HepG2 (cell line): ENCODE measurements around the gene VEGFC. TPM values are rescaled to one million over a fixed set of nuclear protein-coding genes. Genes with fewer than 3 reads are reported as not detected.

Source experiments
- ATAC-seq: fragments of 200-7000 bp; cut with Tn5 transposase; 3 replicates; pipeline ENCODE4 v1.9.1; 2020; ENCODE audit warnings: mild to moderate bottlenecking, moderate library complexity
- BruUV-seq: library from RNA; stranded (reverse); fragments of 400-500 nt; replicated peaks from 2 replicates; lab custom pipeline; 2021; lab: Mats Ljungman, UMichigan
- CTCF ChIA-PET: fragments of 300-600 bp; formaldehyde crosslinking; extraction: SDS; loops from one replicate; lab custom pipeline; 2021; ENCODE audit warnings: low total read pairs, inconsistent platforms, low intra/inter-chr PET ratio; lab: Yijun Ruan, JAX
- POLR2A ChIA-PET: fragments of 350-600 bp; sonication (Branson Sonifier 250); formaldehyde crosslinking; loops from one replicate; lab custom pipeline; 2020; ENCODE audit warnings: antibody characterized with exemption, inconsistent platforms; lab: Yijun Ruan, JAX
- DNase-seq: peaks from one replicate; pipeline ENCODE4 v3.0.0-alpha.2; 2015; ENCODE audit warnings: low spot score
- FAIRE-seq: peaks from 3 replicates; lab custom pipeline; 2011; peaks lifted over from hg19 to GRCh38; lab: Jason Lieb, UNC
- H2AFZ ChIP-seq: one replicate; pipeline ENCODE4 v1.6.1; 2011; ENCODE audit warnings: low read length, inconsistent platforms
- H3K27ac ChIP-seq: fragments of 300-600 bp; 3 replicates; pipeline ENCODE4 v1.8.0; 2011; ENCODE audit warnings: mixed run types, mild to moderate bottlenecking, mixed read lengths, low read length, inconsistent platforms; ENCODE audit not compliant: insufficient read depth; ENCODE audit errors: extremely low read length
- H3K27me3 ChIP-seq, 2 experiments: fragments of 200-600 bp in 1 of 2; 2 replicates in 1 of 2; 3 replicates in 1 of 2; pipeline versions ENCODE4 v1.6.0 to v1.8.0; 2011; ENCODE audit warnings: low read length in 2 of 2, mild to moderate bottlenecking in 2 of 2, moderate library complexity in 2 of 2, inconsistent platforms in 1 of 2; ENCODE audit not compliant: insufficient read depth in 2 of 2, control insufficient read depth in 1 of 2
- H3K36me3 ChIP-seq, 2 experiments: fragments of 200-600 bp in 1 of 2; replicated peaks in 1 of 2; 2 replicates in 1 of 2; 3 replicates in 1 of 2; pipeline versions ENCODE4 v1.5.1 to v1.8.0; 2011; ENCODE audit warnings: low read length in 2 of 2, inconsistent platforms in 1 of 2; ENCODE audit not compliant: insufficient read depth in 2 of 2, control insufficient read depth in 1 of 2
- H3K4me1 ChIP-seq: 2 replicates; pipeline ENCODE4 v1.5.1; 2012; ENCODE audit warnings: low read length, inconsistent platforms; ENCODE audit not compliant: insufficient read depth
- H3K4me2 ChIP-seq: 2 replicates; pipeline ENCODE4 v1.6.0; 2011; ENCODE audit warnings: low read depth, low read length, inconsistent platforms
- H3K4me3 ChIP-seq, 3 experiments: fragments of 200-600 bp in 1 of 3; sonication (generic), shearing (Covaris generic) in 1 of 3; replicated peaks in 1 of 3; 2 replicates each; pipeline ENCODE4 v1.5.1; 2011 to 2016; ENCODE audit warnings: low read length in 3 of 3, inconsistent platforms in 2 of 3, low read depth in 2 of 3, mild to moderate bottlenecking in 2 of 3, control low read depth in 1 of 3, mixed read lengths in 1 of 3; ENCODE audit not compliant: insufficient read depth in 1 of 3
- H3K79me2 ChIP-seq: one replicate; pipeline ENCODE4 v1.6.1; 2011; ENCODE audit warnings: low read length, inconsistent platforms; ENCODE audit not compliant: insufficient read depth
- H3K9ac ChIP-seq: 2 replicates; pipeline ENCODE4 v1.6.0; 2011; ENCODE audit warnings: mild to moderate bottlenecking, low read depth, low read length, inconsistent platforms; ENCODE audit not compliant: insufficient read depth
- H3K9me3 ChIP-seq: 2 replicates; pipeline ENCODE4 v1.5.1; 2012; ENCODE audit warnings: mild to moderate bottlenecking, low read length
- H4K20me1 ChIP-seq: 2 replicates; pipeline ENCODE4 v1.6.0; 2011; ENCODE audit warnings: inconsistent platforms, mild to moderate bottlenecking, low read length, moderate library complexity; ENCODE audit not compliant: insufficient read depth
- ATF7 ChIP-seq, 2 experiments: fragments of 450-650 bp in 1 of 2; sonication (generic) in 1 of 2; formaldehyde crosslinking in 1 of 2; IDR thresholded peaks; 2 replicates each; pipeline versions ENCODE4 v1.4.0 to v1.6.1; 2016 to 2020; ENCODE audit warnings: antibody characterized with exemption in 1 of 2, mild to moderate bottlenecking in 1 of 2, missing genetic modification reagents in 1 of 2
- BCL6 ChIP-seq: IDR thresholded peaks from 2 replicates; pipeline ENCODE4 v1.6.1; 2016; ENCODE audit warnings: missing genetic modification reagents, missing compliant biosample characterization
- CREB1 ChIP-seq, 2 experiments: fragments of 450-650 bp in 1 of 2; IDR thresholded peaks; 2 replicates each; pipeline ENCODE4 v1.6.1; 2016 to 2017; ENCODE audit warnings: control low read depth in 1 of 2, mild to moderate bottlenecking in 1 of 2, missing compliant biosample characterization in 1 of 2, missing genetic modification characterization in 1 of 2
- MTA3 ChIP-seq: sonication (generic); formaldehyde crosslinking; IDR thresholded peaks from 2 replicates; pipeline ENCODE4 v1.4.0; 2020; ENCODE audit warnings: missing genetic modification reagents
- REPIN1 ChIP-seq: sonication (generic); formaldehyde crosslinking; IDR thresholded peaks from 2 replicates; pipeline ENCODE4 v1.8.0; 2022; ENCODE audit warnings: missing genetic modification reagents, low read depth, mild to moderate bottlenecking, borderline replicate concordance
- SIX1 ChIP-seq: sonication (generic); formaldehyde crosslinking; IDR thresholded peaks from 2 replicates; pipeline ENCODE4 v1.4.0; 2020; ENCODE audit warnings: missing genetic modification reagents, borderline replicate concordance
- TGIF2 ChIP-seq: IDR thresholded peaks from 2 replicates; pipeline ENCODE4 v1.6.1; 2016; ENCODE audit warnings: control low read depth, missing compliant biosample characterization
- ZNF652 ChIP-seq: IDR thresholded peaks from 2 replicates; pipeline ENCODE4 v1.6.1; 2016; ENCODE audit warnings: low read depth, borderline replicate concordance
- WGBS: methylation state at CpG from one replicate; pipeline ENCODE4 v1.1.6; 2017; ENCODE audit warnings: low lambda C conversion rate; 5-methylcytosine and 5-hydroxymethylcytosine counted together
- in situ Hi-C: cut with HindIII; loops from 2 replicates; pipeline ENCODE4 v1.10.0; 2017; ENCODE audit warnings: low pct_unique_long_range_greater_than_20kb; ENCODE audit not compliant: extremely low pct_ligation_motif_present
- intact Hi-C: fragments of 100-400 bp; cut with micrococcal nuclease; formaldehyde crosslinking; loops from one replicate; pipeline ENCODE4 v1.10.0; 2022; ENCODE audit not compliant: unreplicated experiment
- polyA plus RNA-seq, 8 experiments: library from polyadenylated mRNA; depleted of rRNA in 3 of 8; stranded (reverse) in 7 of 8; unstranded in 1 of 8; fragments of >200 nt; fragmentation: Illumina TruSeq in 4 of 8; extraction: Trizol in 4 of 8; gene quantifications; 2 replicates each; pipeline versions ENCODE4 v1.2.1 to v1.2.3, GENCODE V29; 2011 to 2016; ENCODE audit warnings: low read depth in 4 of 8, missing spikeins in 1 of 8, mixed read lengths in 1 of 8; ENCODE audit not compliant: insufficient read depth in 1 of 8
- total RNA-seq, 5 experiments: library from RNA; depleted of rRNA; stranded (reverse); fragments of >200 nt; fragmentation: Illumina TruSeq; extraction: Trizol; gene quantifications; 2 replicates each; pipeline ENCODE4 v1.2.3, GENCODE V29; 2016; ENCODE audit warnings: low read depth in 1 of 5

VEGFC gene
- total and polyA plus RNA-seq, 2 of the 13 experiments (the other 11 are each of a cell fraction or from before 2014, with no cell fraction given) = not detected

GRCh38 chr4:176784816-176785215 lies 7.9 kb downstream of the VEGFC start:
- Histone ChIP-seq H3K9ac (no peak overlapping the region), H3K36me3 (no peaks in the 10 kb centered on the region), H3K79me2 (no peaks in the 10 kb centered on the region), H2AFZ (no peak overlapping the region), H3K9me3 (no peaks in the 10 kb centered on the region), H3K4me1 (no peaks in the 10 kb centered on the region), H3K27me3 (no peaks in the 10 kb centered on the region; a peak in 1 of 5 replicates), H4K20me1 (no peaks in the 10 kb centered on the region), H3K27ac (no peak overlapping the region), H3K4me2 (no peak overlapping the region), H3K4me3 (no peak overlapping the region)
- CTCF ChIA-PET = no interaction called here
- no peak for FAIRE-seq
- DNase-seq = no peak
- intact Hi-C loops = no loop called here
- POLR2A ChIA-PET = no interaction called here
- WGBS = 0% methylated on average over 2 of the region's 2 CpGs
- TF ChIP-seq REPIN1 (no peak), MTA3 (CRISPR knock-in tag) (no peak), CREB1 (IDR thresholded peaks at IDR 0.05) (peak; percentile 37; the same call in 1 of the 2 replicates), CREB1 (CRISPR knock-in tag; IDR thresholded peaks at IDR 0.05) (no peak), ZNF652 (CRISPR knock-in tag) (no peak), ATF7 (IDR thresholded peaks at IDR 0.05) (0 out of 2 replicates have a peak, but pooled peaks have one; percentile 13), ATF7 (CRISPR knock-in tag; IDR thresholded peaks at IDR 0.05) (no peak), SIX1 (CRISPR knock-in tag) (no peak), BCL6 (CRISPR knock-in tag) (no peak)
- no peak for ATAC-seq
- in situ Hi-C loops = no loop called here
- no TSS peak for BruUV-seq

GRCh38 chr4:176782794-176783193 lies 9.9 kb downstream of the VEGFC start:
- H3K36me3 ChIP-seq = no peaks in the 10 kb centered on the region
- no peak overlapping the region for H3K27ac ChIP-seq
- DNase-seq (no peak), FAIRE-seq (no peak), ATAC-seq (no peak)
- BruUV-seq = no TSS peak
- ChIA-PET POLR2A (no interaction called here), CTCF (no interaction called here)
- no peaks in the 10 kb centered on the region for H4K20me1 ChIP-seq
- H3K9ac ChIP-seq = no peak overlapping the region
- no peaks in the 10 kb centered on the region for H3K9me3 ChIP-seq
- no peak for TF ChIP-seq TGIF2
- in situ Hi-C loops = no loop called here
- H3K79me2 ChIP-seq = no peaks in the 10 kb centered on the region
- H3K4me2 ChIP-seq = no peak overlapping the region
- intact Hi-C loops = no loop called here
- H2AFZ ChIP-seq = no peak overlapping the region
- H3K4me1 ChIP-seq = no peaks in the 10 kb centered on the region
- no peak overlapping the region for H3K4me3 ChIP-seq
- H3K27me3 ChIP-seq = no peaks in the 10 kb centered on the region; a peak in 1 of 5 replicates
- WGBS = 0% methylated on average over 2 of the region's 2 CpGs
